Measurements from ENCODE around the gene UGT1A5.
"Not testable (repeated sequence)": the region's sequence is repeated elsewhere in the genome, so short reads cannot be mapped to it uniquely, and the experiment has no call there.

Gene UGT1A5

DNA sequence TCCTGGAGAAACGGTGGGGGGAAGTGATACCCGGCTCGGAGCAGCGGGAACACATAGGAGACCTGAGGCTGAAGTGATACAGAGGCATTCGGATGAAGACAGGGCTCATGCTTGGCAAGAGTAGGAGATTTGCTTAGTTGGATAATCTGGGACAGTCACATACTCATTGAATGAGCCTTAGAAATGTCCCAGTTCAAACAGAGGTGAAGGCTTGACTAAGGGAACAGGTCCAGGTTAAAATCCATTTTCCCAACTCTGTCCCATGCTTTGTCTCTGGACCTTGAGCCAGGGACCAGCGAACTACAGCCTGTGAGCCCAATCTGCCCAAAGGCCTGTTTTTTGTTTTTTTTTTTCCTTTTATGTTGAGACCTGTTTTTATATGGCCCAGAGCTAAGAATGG lies 18.7 kb upstream of the UGT1A5 start:
- DNase-seq (ENCODE audit: low read depth in 4 of 4, low spot score in 1 of 4): no peak

GRCh38 chr2:233698740-233699139 lies 14.0 kb upstream of the UGT1A5 start:
- no peak for DNase-seq (ENCODE audit: low read depth in 4 of 4, low spot score in 1 of 4)

DNA sequence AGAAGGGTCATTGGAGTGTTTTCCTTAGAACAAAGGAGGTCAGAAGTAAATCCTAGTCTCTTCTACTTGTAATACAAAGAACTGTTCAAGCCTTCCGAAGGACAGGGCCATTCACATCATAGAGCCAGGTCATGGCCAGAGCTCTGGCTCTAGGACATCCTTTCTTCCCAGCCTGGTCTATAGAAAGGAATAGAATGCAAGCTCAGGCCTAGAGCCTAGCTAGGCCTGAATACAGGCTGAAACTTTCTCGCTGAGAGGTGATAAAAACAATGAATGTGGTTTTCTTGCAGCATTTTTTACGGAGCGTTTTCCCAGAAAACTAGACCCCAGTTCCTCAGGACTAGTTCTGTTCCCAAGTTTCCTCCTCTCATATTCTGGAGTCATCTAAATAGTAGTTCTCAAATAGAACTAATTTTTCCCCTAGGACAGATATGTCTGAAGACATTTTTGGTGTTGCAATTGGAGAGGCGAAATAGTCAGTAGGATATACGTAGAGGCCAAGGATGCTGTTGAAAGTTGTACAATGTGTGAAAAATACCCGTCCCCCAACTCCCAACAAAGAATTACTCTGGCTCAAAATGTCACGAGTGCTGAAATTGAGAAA lies 13.2 kb upstream of the UGT1A5 start:
- no peak for DNase-seq (ENCODE audit: low read depth in 4 of 4, low spot score in 1 of 4)

DNA sequence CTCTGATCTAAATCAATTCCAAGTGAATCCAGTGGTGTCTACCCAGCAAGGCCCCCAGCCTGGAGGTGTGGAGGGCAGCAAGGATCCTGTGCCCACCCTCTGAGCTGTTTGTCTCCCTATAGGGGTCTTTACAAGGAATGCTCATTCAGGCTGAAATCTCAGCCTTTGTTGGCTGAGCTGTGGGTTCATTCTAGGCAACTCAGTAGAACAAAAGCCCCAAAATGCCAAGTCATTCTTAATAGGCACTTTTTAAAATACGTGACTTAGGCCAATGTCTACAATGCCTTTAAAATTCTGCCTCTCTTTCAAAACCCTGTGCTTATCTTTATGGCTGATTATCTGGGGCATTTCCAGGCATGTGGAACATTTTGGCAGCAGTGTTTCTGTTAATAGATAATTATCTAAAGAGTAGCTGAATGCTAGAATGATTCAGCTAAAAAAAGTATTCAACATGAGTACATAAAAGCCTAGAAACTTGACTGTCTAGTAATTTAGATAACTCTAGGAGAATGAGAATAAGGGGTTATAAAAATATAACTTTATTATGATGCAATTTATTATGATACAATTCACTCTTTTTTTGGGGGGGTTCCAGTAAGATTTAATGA lies 12.6 kb upstream of the UGT1A5 start:
- no peak for DNase-seq (ENCODE audit: low read depth in 4 of 4, low spot score in 1 of 4)

- not testable (repeated sequence) for DNase-seq (ENCODE audit: low read depth in 4 of 4, low spot score in 1 of 4)
Measured at GRCh38 chr2:233700842-233701241, 11.9 kb upstream of the UGT1A5 start.

DNA sequence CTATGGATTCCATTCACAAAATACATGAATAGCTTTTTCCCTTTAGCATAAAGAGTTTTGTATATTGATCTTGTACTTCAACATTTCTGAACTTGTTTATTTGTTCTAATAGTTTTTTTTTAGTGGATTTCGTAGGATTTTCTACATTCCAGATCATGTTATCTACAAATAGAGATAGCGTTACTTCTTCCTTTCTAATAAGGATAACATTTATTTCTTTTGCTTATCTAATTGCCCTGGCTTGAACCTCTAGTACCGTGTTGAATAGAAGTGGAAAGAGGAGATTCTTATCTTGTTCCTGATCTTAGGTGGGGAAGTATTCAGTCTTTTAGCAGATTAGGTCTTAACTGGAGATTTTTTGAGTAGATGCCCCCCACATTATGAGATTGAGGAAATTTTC lies 10.5 kb upstream of the UGT1A5 start:
- no peak for DNase-seq (ENCODE audit: low read depth in 4 of 4, low spot score in 1 of 4)

DNA sequence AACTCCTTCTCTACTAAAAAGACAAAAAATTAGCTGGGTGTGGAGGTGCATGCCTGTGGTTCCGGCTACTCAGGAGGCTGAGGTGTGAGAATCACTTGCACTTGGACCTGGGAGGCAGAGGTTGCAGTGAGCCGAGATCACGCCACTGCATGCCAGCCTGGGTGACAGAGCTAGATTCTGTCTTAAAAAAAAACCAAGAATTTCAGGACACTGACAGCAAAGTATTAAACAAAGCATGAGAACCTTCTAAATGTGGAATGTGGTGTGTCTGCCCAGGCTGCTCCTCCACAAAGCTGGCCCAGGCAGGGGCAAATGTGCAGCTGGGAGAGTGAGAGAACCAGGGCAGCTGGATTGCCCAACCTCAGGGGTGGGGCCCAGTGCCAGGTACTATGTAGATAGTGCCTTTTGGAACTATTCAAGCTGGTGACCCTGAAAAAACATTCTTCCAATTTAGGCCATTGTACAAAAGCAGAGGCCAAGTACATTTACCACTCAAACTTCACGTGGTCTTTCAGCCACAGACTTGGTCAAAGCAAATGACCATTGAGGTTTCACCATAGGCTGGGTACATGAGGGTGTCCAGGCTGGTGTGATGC lies 6.7 kb upstream of the UGT1A5 start:
- no peak for DNase-seq (ENCODE audit: low read depth in 4 of 4, low spot score in 1 of 4)

DNA sequence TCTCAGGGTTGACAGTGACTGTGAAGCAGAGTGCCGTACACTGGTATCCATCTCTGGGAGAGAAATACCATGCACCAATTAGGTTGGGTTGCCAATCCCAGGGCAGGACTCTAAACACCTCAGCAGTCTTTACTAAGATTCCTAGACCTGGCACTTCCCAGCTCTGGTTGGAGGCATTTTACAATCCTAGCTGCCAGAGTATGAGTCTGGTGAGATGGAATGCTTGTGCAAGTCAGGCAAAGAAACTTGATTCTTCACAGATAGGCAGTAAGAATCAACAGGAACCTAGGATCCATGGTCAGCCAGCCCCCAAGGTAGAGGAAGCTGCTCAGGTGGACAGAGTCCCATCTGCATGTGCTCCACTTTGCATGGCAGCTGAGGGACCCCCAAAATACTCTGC lies 6.0 kb upstream of the UGT1A5 start:
- DNase-seq (ENCODE audit: low read depth in 4 of 4, low spot score in 1 of 4): no peak

DNA sequence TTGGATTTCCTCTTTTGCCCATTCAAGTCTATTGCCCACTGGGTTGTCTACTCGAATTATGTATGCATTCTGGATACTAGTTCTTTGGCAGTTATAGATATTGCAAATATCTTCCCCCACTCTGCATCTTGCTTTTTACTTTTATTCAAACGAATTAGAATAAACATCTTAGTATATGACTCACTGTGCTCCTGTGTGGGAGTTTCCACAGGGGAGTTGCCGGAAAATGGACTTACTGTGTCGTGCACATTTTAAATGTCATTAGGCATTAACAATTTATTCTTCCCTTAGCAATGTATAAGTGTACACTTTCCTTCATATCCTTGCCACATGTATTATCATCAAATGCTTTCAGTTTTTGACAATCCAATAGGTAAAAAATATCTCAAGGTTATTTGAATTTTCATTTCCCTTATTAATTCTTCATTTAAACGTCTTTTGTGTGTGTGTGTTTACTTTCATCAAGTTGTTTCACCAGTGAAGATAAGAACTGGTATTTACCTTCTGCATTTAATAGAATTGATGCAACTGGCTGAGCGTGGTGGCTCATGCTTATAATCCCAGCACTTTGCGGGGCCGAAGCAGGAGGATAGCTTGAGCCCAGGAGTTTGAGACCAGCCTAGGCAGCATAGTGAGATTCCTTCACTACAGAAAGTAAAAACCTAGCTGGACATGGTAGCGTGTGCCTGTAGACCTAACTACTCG lies 4.6 kb upstream of the UGT1A5 start:
- no peak for DNase-seq (ENCODE audit: low read depth in 4 of 4, low spot score in 1 of 4)

DNA sequence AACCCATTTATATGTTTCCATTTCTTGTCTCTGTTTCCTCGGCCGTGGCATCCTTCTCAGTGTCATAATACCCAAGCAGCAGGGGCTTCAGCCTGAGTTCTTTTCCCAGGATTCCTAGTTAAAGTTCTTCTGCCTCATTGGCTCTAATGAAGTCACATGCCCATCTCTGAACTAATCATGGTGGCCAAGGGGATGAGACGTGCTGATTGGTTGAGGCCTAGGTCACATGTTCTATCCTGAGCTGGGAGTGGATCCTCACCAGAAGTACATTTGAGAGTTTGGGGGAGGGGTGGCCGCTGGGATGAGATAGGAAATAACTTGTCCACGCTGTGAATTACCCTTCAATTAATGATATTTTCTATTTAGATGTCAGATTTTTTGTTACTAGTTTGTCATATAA lies 3.8 kb upstream of the UGT1A5 start:
- DNase-seq (ENCODE audit: low read depth in 4 of 4, low spot score in 1 of 4): no peak

DNA sequence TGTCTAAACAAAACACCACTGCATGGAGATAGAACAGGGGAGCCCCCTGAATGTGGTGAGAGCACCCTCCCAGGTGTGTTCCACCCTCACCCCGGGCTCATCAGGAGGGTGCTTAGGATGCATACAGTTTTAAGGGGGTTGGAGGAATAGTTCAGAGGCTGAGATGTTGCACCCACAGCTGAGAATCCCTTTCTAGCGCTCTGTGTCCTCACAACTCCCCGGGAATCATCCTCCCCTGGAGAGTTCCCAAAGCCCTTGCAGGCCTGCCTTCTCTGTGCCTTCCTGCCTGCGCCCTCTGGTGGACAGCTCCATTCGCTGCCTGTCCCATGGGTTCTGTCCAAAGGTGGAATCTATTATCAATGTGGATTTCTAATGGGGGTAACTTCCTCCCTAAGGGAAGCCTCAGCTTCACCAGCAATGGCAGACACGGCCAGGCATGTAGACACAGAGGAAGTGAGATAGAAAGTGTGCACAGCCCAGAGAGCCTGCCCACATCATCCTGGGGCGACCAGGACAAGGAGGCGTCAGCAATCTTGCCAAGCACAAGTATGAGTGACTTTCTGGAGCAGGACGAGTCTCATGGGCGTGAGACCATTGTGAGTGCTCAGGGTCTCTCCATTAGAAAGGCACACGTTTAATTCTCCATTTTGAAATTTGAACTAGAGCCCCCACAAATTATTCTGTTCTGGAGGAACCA lies 1.2 kb upstream of the UGT1A5 start:
- peak; percentile 46 to 56 (median 52) for DNase-seq (ENCODE audit: low read depth in 4 of 4, low spot score in 1 of 4)

GRCh38 chr2:233713262-233713615 lies 532 bp downstream of the UGT1A5 start:
- DNase-seq (ENCODE audit: low read depth in 4 of 4, low spot score in 1 of 4): no peak

GRCh38 chr2:233714121-233714520 lies 1.4 kb downstream of the UGT1A5 start:
- no peak for DNase-seq (ENCODE audit: low read depth in 4 of 4, low spot score in 1 of 4)

GRCh38 chr2:233718552-233718951 lies 5.8 kb downstream of the UGT1A5 start, which contains the start of gene UGT1A4:
Gene UGT1A4 (plus strand): TSS chr2:233718736. CDS start chr2:233718821, 85 bp downstream.
- DNase-seq (ENCODE audit: low read depth in 4 of 4, low spot score in 1 of 4): no peak

DNA sequence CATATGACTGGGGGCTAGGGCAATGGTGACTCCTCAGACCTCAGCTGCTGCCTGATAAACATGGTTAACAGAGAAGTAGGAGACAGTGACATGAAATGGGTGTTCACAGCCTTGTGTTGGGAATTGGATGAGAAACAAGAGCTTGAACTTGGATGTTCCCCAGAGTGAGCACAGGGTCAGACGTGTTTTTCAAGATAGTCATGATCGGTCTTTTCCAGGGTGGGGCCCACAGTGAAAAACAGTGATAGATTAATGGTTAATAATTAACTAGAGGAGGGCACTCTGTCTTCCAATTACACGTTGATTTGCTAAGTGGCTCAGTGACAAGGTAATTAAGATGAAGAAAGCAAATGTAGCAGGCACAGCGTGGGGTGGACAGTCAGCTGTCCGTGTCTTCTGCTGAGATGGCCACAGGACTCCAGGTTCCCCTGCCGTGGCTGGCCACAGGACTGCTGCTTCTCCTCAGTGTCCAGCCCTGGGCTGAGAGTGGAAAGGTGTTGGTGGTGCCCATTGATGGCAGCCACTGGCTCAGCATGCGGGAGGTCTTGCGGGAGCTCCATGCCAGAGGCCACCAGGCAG lies 16.1 kb downstream of the UGT1A5 start, which contains the start of gene UGT1A3:
TSS of gene UGT1A3 (plus strand) at position 320 of the 579 bp plus-strand sequence. CDS start at position 405, 85 bp downstream.
- no peak for DNase-seq (ENCODE audit: low read depth in 4 of 4, low spot score in 1 of 4)

DNA sequence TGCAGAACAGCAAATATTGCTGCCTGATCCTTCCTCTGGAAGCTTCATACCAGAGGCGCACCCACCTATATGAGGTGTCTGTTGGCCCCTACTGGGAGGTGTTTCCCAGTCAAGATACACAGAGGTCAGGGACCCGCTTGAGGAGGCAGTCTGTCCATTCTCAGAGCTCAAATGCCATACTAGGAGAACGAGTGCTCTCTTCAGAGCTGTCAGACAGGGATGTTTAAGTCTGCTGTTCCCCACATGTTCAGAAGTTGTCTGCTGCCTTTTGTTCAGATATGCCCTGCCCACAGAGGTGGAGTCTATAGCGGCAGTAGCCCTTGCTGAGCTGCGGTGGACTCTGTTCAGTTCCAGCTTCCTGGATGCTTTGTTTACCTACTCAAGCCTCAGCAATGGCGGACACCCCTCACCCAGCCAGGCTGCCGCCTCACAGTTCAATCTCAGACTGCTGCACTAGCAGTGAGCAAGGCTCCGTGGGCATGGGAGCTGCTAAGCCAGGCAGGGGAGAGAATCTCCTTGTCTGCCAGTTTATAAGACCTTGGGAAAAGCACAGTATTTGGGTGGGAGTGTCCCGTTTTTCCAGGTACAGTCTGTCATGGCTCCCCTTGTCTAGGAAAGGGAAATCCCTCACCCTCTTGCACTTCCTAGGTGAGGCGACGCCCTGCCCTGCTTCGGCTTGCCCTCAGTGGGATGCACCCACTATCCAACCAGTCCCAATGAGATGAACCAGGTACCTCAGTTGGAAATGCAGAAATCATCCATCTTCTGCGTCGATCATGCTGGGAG lies 24.4 kb downstream of the UGT1A5 start:
- not testable (repeated sequence) for DNase-seq (ENCODE audit: low read depth in 4 of 4, low spot score in 1 of 4)

DNA sequence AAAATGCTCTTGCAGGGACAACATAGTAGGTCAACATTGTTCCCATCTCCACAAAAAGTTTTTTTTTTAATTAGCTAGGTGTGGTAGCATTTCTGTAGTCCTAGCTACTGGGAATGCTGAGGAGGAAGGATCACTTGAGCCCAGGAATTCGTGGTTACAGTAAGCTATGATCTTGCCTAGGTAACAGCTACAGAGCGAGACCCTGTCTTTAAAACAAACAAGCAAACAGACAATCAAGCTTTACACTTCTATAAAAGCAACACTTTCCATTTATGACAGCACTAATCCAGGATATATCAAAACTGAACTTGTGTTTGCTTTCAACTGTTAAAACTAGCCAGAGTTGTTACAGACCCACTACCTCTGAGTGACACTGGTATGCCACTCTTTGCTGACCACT lies 28.2 kb downstream of the UGT1A5 start:
- DNase-seq (ENCODE audit: low read depth in 4 of 4, low spot score in 1 of 4): no peak

DNA sequence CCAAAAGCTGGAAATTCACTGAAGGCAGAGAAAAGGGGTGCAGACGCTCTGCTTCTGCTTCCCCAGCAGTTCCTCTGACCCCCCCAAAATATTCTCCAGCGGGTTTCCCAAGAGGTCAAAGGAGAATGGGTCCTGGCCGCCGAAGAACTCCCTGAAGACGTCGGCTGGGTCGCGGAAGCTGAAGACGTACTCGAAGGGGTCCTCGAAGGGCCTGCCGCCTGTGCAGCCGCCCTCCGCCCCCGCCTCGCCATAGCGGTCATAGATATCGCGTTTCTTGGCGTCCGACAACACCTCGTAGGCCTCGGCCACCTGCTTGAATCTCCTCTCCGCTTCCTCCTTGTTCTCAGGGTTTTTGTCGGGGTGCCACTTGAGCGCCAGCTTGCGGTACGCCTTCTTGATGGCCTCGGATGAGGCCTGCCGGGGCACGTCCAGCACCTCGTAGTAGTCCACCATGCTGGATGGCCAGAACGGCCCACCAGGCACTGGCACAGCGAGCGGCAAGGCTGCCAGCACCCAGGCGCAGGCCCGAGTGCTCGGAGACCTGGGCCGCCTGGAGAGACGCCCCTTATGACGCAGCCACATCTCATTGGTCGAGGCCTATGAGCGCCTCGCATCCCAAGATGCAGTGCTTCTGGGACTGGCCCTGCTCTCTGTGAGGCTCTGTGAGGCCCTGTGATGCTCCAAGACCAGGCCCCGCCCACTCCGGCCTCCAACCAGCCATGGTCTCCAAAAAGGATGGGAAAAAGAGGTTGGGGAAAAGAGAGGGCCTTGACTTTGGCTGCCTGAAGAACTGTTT lies 31.0 kb downstream of the UGT1A5 start:
- no peak for DNase-seq (ENCODE audit: low read depth in 4 of 4, low spot score in 1 of 4)

DNA sequence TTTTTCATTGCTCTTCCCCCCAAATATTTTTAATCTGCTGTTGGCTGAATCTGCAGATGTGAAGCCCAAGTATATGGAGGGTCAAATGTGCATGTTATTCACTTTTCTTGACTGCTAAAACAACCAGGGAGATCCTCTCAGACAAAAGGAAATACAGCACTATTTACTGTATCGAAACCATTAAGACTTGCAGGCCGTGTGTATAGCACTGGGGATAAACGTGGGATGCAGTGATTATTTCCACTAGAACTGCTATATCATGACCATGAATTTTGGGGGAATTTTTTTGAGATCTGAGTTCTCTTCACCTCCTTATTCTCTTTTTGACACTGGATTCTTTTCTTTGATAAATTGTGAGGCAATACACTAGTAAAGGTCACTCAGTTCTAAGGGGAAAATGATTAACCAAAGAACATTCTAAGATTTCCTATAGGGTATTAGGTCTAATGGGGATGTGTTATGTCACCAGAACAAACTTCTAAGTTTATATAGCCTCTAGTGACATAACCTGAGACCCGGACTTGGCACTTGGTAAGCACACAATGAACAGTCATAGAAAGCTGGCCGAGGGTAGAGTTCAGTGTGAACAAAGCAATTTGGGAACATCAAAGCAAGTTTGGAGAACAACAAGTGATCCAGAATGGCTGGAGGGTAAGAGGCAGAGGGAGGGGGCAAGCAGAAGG lies 32.5 kb downstream of the UGT1A5 start:
- DNase-seq (ENCODE audit: low read depth in 4 of 4, low spot score in 1 of 4): no peak
